H9 (cell line): Measurements from ENCODE around the gene ZBTB49. TPM values are rescaled to one million over a fixed set of nuclear protein-coding genes. Genes with fewer than 3 reads are reported as not detected.
A peak's percentile ranks its signal among the peaks of the same experiment; 100 is the strongest.

Experiments used
- DNase-seq: peaks from one replicate; pipeline ENCODE4 v3.0.0-alpha.2; 2017
- H2AFZ ChIP-seq: one replicate; pipeline ENCODE4 v1.6.1; 2013; ENCODE audit warnings: mild to moderate bottlenecking, low read length, control low read depth, moderate library complexity
- H2AK5ac ChIP-seq: 2 replicates; pipeline ENCODE4 v1.6.1; 2013; ENCODE audit warnings: low read length, control low read depth, mixed read lengths; ENCODE audit not compliant: insufficient read length
- H2BK120ac ChIP-seq: one replicate; pipeline ENCODE4 v1.6.1; 2013; ENCODE audit warnings: low read depth, mild to moderate bottlenecking, low read length, control low read depth, inconsistent platforms; ENCODE audit not compliant: poor library complexity, severe bottlenecking
- H2BK12ac ChIP-seq: 2 replicates; pipeline ENCODE4 v1.6.1; 2013; ENCODE audit warnings: low read length, control low read depth, mixed read lengths, low read depth; ENCODE audit not compliant: insufficient read length
- H2BK15ac ChIP-seq: 2 replicates; pipeline ENCODE4 v1.6.1; 2013; ENCODE audit warnings: low read depth, low read length, control low read depth
- H2BK20ac ChIP-seq: one replicate; pipeline ENCODE4 v1.6.1; 2013; ENCODE audit warnings: low read depth, mild to moderate bottlenecking, low read length, control low read depth, inconsistent platforms; ENCODE audit not compliant: poor library complexity, severe bottlenecking
- H2BK5ac ChIP-seq: 2 replicates; pipeline ENCODE4 v1.6.1; 2013; ENCODE audit warnings: low read length, control low read depth, mixed read lengths; ENCODE audit not compliant: insufficient read length
- H3K14ac ChIP-seq: 2 replicates; pipeline ENCODE4 v1.6.1; 2013; ENCODE audit warnings: low read length, control low read depth; ENCODE audit not compliant: insufficient read depth
- H3K18ac ChIP-seq: 2 replicates; pipeline ENCODE4 v1.6.1; 2013; ENCODE audit warnings: low read depth, mild to moderate bottlenecking, mixed read lengths, low read length, control low read depth; ENCODE audit not compliant: insufficient read length
- H3K23ac ChIP-seq: 2 replicates; pipeline ENCODE4 v1.6.1; 2013; ENCODE audit warnings: low read length, control low read depth, mixed read lengths, low read depth; ENCODE audit not compliant: insufficient read length
- H3K23me2 ChIP-seq: 2 replicates; pipeline ENCODE4 v1.6.1; 2013; ENCODE audit warnings: low read depth, mild to moderate bottlenecking, mixed read lengths, low read length, control low read depth; ENCODE audit not compliant: insufficient read length, poor library complexity, severe bottlenecking
- H3K27ac ChIP-seq: 2 replicates; pipeline ENCODE4 v1.5.1; 2013; ENCODE audit warnings: low read length, control low read depth, mixed read lengths, low read depth; ENCODE audit not compliant: insufficient read length
- H3K27me3 ChIP-seq: 2 replicates; pipeline ENCODE4 v1.6.1; 2013; ENCODE audit warnings: low read length, control low read depth, inconsistent platforms; ENCODE audit not compliant: insufficient read depth
- H3K4ac ChIP-seq: 2 replicates; pipeline ENCODE4 v1.6.1; 2013; ENCODE audit warnings: low read depth, mild to moderate bottlenecking, control low read depth, inconsistent platforms, low read length, moderate library complexity
- H3K4me1 ChIP-seq: 2 replicates; pipeline ENCODE4 v1.6.1; 2013; ENCODE audit warnings: low read length, control low read depth, inconsistent platforms; ENCODE audit not compliant: insufficient read depth
- H3K4me2 ChIP-seq: 2 replicates; pipeline ENCODE4 v1.6.1; 2013; ENCODE audit warnings: low read length, control low read depth, mixed read lengths; ENCODE audit not compliant: insufficient read length, insufficient read depth
- H3K56ac ChIP-seq: 2 replicates; pipeline ENCODE4 v1.6.1; 2013; ENCODE audit warnings: low read depth, mild to moderate bottlenecking, mixed read lengths, low read length, control low read depth; ENCODE audit not compliant: insufficient read length
- H3K79me1 ChIP-seq: 2 replicates; pipeline ENCODE4 v1.6.1; 2013; ENCODE audit warnings: low read depth, mild to moderate bottlenecking, moderate library complexity, low read length, control low read depth, inconsistent platforms; ENCODE audit not compliant: insufficient read depth, poor library complexity, severe bottlenecking
- H3K79me2 ChIP-seq: 2 replicates; pipeline ENCODE4 v1.6.1; 2013; ENCODE audit warnings: low read length, control low read depth, inconsistent platforms; ENCODE audit not compliant: insufficient read depth
- H3K9ac ChIP-seq: 2 replicates; pipeline ENCODE4 v1.6.1; 2013; ENCODE audit warnings: low read length, control low read depth, mixed read lengths; ENCODE audit not compliant: insufficient read length; ENCODE audit errors: extremely low read depth
- H3K9me3 ChIP-seq: one replicate; pipeline ENCODE4 v1.6.1; 2013; ENCODE audit warnings: low read depth, low read length, inconsistent platforms; ENCODE audit not compliant: control insufficient read depth
- H3T11ph ChIP-seq: one replicate; pipeline ENCODE4 v1.6.1; 2013; ENCODE audit warnings: mild to moderate bottlenecking, low read length, control low read depth, inconsistent platforms
- H4K20me1 ChIP-seq: one replicate; pipeline ENCODE4 v1.6.1; 2013; ENCODE audit not compliant: control insufficient read depth, insufficient read length, insufficient read depth
- H4K5ac ChIP-seq: 2 replicates; pipeline ENCODE4 v1.6.1; 2013; ENCODE audit warnings: low read depth, mild to moderate bottlenecking, mixed read lengths, low read length, control low read depth; ENCODE audit not compliant: insufficient read length
- H4K8ac ChIP-seq: replicated peaks from 2 replicates; pipeline ENCODE4 v1.6.1; 2013; ENCODE audit warnings: low read length, control low read depth, mixed read lengths, low read depth; ENCODE audit not compliant: insufficient read length
- H4K91ac ChIP-seq: 2 replicates; pipeline ENCODE4 v1.6.1; 2013; ENCODE audit warnings: low read depth, mild to moderate bottlenecking, moderate library complexity, mixed read lengths, low read length, control low read depth; ENCODE audit not compliant: insufficient read length
- H3K27ac Mint-ChIP-seq, 3 experiments: 2 replicates in 2 of 3; 3 replicates in 1 of 3; pipeline ENCODE4 v1.8.0; 2020 to 2021; ENCODE audit warnings: mixed read lengths in 3 of 3, mild to moderate bottlenecking in 1 of 3, moderate library complexity in 1 of 3
- H3K27me3 Mint-ChIP-seq: 2 replicates; pipeline ENCODE4 v1.8.0; 2021; ENCODE audit warnings: low read depth, mild to moderate bottlenecking, moderate library complexity, mixed read lengths
- H3K36me3 Mint-ChIP-seq, 3 experiments: 2 replicates in 2 of 3; 3 replicates in 1 of 3; pipeline ENCODE4 v1.8.0; 2020 to 2021; ENCODE audit warnings: low read depth in 3 of 3, mixed read lengths in 3 of 3; ENCODE audit not compliant: insufficient read depth in 1 of 3
- H3K4me1 Mint-ChIP-seq, 2 experiments: 2 replicates each; pipeline ENCODE4 v1.8.0; 2020; ENCODE audit warnings: mixed read lengths in 2 of 2
- H3K4me3 Mint-ChIP-seq, 2 experiments: 2 replicates in 1 of 2; 3 replicates in 1 of 2; pipeline ENCODE4 v1.8.0; 2020 to 2021; ENCODE audit warnings: mild to moderate bottlenecking in 2 of 2, mixed read lengths in 2 of 2, moderate library complexity in 1 of 2
- H3K9me3 Mint-ChIP-seq, 2 experiments: 2 replicates in 1 of 2; 3 replicates in 1 of 2; pipeline ENCODE4 v1.8.0; 2020; ENCODE audit warnings: mild to moderate bottlenecking in 2 of 2, mixed read lengths in 2 of 2, moderate library complexity in 1 of 2
- CTCF ChIP-seq: fragments of 200-600 bp; sonication (generic); conservative IDR thresholded peaks from 3 replicates; pipeline ENCODE4 v1.8.0; 2021; ENCODE audit warnings: antibody characterized with exemption, mild to moderate bottlenecking
- WGBS: extraction: QIAGEN DNeasy Blood & Tissue Kit; methylation state at CpG from one replicate; pipeline ENCODE4 v1.1.7; 2013; ENCODE audit warnings: missing lambda C conversion rate, low lambda C conversion rate, mixed read lengths; ENCODE audit not compliant: insufficient read length; ENCODE audit errors: extremely low coverage; 5-methylcytosine and 5-hydroxymethylcytosine counted together
- total RNA-seq: library from RNA; stranded (reverse); gene quantifications from 2 replicates; pipeline ENCODE4 v1.2.1, GENCODE V29; 2021

ZBTB49 gene
- total RNA-seq, 1 experiment from 2014 or later, result 8.7 TPM

- no peak for DNase-seq
- Histone ChIP-seq H3K23ac (no peak overlapping the region), H3K27me3 (no peaks in the 10 kb centered on the region), H3K23me2 (no peaks in the 10 kb centered on the region), H2AK5ac (no peak overlapping the region), H3K79me2 (no peaks in the 10 kb centered on the region), H3K14ac (no peak overlapping the region), H3K9me3 (no peaks in the 10 kb centered on the region), H3K27ac (no peak overlapping the region), H3T11ph (no peak overlapping the region), H4K8ac (no peak overlapping the region), H3K4ac (no peak overlapping the region), H3K79me1 (no peaks in the 10 kb centered on the region), H2BK15ac (no peak overlapping the region), H2AFZ (no peak overlapping the region), H2BK5ac (no peak overlapping the region), H4K20me1 (no peaks in the 10 kb centered on the region), H4K5ac (no peak overlapping the region), H3K18ac (no peak overlapping the region), H2BK12ac (no peak overlapping the region), H3K4me1 (no peaks in the 10 kb centered on the region), H2BK20ac (no peak overlapping the region), H2BK120ac (no peak overlapping the region), H4K91ac (no peak overlapping the region), H3K56ac (no peak overlapping the region), H3K4me2 (no peak overlapping the region), H3K9ac (no peak overlapping the region)
- no peak for TF ChIP-seq CTCF
- peaks cover 2 to 12% of the 10 kb centered on the region in 2 experiments; a peak in 2 of 5 replicates for H3K9me3 Mint-ChIP-seq
- no peak overlapping the region for H3K27ac Mint-ChIP-seq
- peaks cover 2 to 7% (median 2%) of the 10 kb centered on the region in 3 experiments; a peak in 4 of 7 replicates for H3K36me3 Mint-ChIP-seq
- H3K27me3 Mint-ChIP-seq, result peaks cover 22% of the 10 kb centered on the region
- peaks cover 21 to 24% of the 10 kb centered on the region in 2 experiments for H3K4me1 Mint-ChIP-seq
- no CpG with 5 or more reads among the region's 16 CpGs for WGBS
- H3K4me3 Mint-ChIP-seq, result peak overlapping the region in 1 of 2 experiments; percentile 35; a peak in 1 of 5 replicates
Observed at GRCh38 chr4:4362991-4363697, 73.1 kb downstream of the ZBTB49 start.
